ENCODE results near the gene PIK3R2. TPM values are rescaled to one million over a fixed set of nuclear protein-coding genes. Genes with fewer than 3 reads are reported as not detected.

Gene PIK3R2
- total and polyA plus RNA-seq, 2 of the 8 experiments (the other 6 are each of a cell fraction or from before 2014, with no cell fraction given) = 21.7 to 57.1 TPM

- TF ChIP-seq, protein P1, sequence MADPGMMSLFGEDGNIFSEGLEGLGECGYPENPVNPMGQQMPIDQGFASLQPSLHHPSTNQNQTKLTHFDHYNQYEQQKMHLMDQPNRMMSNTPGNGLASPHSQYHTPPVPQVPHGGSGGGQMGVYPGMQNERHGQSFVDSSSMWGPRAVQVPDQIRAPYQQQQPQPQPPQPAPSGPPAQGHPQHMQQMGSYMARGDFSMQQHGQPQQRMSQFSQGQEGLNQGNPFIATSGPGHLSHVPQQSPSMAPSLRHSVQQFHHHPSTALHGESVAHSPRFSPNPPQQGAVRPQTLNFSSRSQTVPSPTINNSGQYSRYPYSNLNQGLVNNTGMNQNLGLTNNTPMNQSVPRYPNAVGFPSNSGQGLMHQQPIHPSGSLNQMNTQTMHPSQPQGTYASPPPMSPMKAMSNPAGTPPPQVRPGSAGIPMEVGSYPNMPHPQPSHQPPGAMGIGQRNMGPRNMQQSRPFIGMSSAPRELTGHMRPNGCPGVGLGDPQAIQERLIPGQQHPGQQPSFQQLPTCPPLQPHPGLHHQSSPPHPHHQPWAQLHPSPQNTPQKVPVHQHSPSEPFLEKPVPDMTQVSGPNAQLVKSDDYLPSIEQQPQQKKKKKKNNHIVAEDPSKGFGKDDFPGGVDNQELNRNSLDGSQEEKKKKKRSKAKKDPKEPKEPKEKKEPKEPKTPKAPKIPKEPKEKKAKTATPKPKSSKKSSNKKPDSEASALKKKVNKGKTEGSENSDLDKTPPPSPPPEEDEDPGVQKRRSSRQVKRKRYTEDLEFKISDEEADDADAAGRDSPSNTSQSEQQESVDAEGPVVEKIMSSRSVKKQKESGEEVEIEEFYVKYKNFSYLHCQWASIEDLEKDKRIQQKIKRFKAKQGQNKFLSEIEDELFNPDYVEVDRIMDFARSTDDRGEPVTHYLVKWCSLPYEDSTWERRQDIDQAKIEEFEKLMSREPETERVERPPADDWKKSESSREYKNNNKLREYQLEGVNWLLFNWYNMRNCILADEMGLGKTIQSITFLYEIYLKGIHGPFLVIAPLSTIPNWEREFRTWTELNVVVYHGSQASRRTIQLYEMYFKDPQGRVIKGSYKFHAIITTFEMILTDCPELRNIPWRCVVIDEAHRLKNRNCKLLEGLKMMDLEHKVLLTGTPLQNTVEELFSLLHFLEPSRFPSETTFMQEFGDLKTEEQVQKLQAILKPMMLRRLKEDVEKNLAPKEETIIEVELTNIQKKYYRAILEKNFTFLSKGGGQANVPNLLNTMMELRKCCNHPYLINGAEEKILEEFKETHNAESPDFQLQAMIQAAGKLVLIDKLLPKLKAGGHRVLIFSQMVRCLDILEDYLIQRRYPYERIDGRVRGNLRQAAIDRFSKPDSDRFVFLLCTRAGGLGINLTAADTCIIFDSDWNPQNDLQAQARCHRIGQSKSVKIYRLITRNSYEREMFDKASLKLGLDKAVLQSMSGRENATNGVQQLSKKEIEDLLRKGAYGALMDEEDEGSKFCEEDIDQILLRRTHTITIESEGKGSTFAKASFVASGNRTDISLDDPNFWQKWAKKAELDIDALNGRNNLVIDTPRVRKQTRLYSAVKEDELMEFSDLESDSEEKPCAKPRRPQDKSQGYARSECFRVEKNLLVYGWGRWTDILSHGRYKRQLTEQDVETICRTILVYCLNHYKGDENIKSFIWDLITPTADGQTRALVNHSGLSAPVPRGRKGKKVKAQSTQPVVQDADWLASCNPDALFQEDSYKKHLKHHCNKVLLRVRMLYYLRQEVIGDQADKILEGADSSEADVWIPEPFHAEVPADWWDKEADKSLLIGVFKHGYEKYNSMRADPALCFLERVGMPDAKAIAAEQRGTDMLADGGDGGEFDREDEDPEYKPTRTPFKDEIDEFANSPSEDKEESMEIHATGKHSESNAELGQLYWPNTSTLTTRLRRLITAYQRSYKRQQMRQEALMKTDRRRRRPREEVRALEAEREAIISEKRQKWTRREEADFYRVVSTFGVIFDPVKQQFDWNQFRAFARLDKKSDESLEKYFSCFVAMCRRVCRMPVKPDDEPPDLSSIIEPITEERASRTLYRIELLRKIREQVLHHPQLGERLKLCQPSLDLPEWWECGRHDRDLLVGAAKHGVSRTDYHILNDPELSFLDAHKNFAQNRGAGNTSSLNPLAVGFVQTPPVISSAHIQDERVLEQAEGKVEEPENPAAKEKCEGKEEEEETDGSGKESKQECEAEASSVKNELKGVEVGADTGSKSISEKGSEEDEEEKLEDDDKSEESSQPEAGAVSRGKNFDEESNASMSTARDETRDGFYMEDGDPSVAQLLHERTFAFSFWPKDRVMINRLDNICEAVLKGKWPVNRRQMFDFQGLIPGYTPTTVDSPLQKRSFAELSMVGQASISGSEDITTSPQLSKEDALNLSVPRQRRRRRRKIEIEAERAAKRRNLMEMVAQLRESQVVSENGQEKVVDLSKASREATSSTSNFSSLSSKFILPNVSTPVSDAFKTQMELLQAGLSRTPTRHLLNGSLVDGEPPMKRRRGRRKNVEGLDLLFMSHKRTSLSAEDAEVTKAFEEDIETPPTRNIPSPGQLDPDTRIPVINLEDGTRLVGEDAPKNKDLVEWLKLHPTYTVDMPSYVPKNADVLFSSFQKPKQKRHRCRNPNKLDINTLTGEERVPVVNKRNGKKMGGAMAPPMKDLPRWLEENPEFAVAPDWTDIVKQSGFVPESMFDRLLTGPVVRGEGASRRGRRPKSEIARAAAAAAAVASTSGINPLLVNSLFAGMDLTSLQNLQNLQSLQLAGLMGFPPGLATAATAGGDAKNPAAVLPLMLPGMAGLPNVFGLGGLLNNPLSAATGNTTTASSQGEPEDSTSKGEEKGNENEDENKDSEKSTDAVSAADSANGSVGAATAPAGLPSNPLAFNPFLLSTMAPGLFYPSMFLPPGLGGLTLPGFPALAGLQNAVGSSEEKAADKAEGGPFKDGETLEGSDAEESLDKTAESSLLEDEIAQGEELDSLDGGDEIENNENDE (IDR thresholded peaks at IDR 0.05; ENCODE audit: insufficient replicate concordance, low read length) = no peak
- TF ChIP-seq TBP (IDR thresholded peaks at IDR 0.05; ENCODE audit: low read depth, low read length) (no peak), HDAC6 (IDR thresholded peaks at IDR 0.05; ENCODE audit: low read depth, low read length) (no peak), JUN (IDR thresholded peaks at IDR 0.05; ENCODE audit: low read depth, low read length) (no peak), SIN3A (conservative IDR thresholded peaks at IDR 0.05 in 1 of 2, IDR thresholded peaks at IDR 0.05 in 1 of 2; ENCODE audit: low read depth in 1 of 2, low read length in 2 of 2) (no peak), EZH2 (IDR thresholded peaks at IDR 0.05; ENCODE audit: low read depth, low read length, severe bottlenecking) (no peak), PHF8 (conservative IDR thresholded peaks at IDR 0.05; ENCODE audit: low read depth, low read length) (no peak), RAD21 (IDR thresholded peaks at IDR 0.05 in 1 of 2, conservative IDR thresholded peaks at IDR 0.05 in 1 of 2; ENCODE audit: low read depth in 2 of 2, low read length in 2 of 2) (no peak), NANOG (IDR thresholded peaks at IDR 0.05; ENCODE audit: insufficient read depth, low read depth, low read length, poor library complexity, severe bottlenecking) (no peak)
These were observed 33.8 kb upstream of the PIK3R2 start (continued) for GRCh38 chr19:18119013-18119716.
